GM23248 (cell line): ENCODE results near the gene TMEM14C. TPM values are rescaled to one million over a fixed set of nuclear protein-coding genes. Genes with fewer than 3 reads are reported as not detected.
A peak's percentile ranks its signal among the peaks of the same experiment; 100 is the strongest.

ENCODE experiments used
- DNase-seq: peaks from one replicate; pipeline ENCODE4 v3.0.0-alpha.2; 2015
- H2AFZ ChIP-seq: fragments of 200-600 bp; sonication (generic); 2 replicates; pipeline ENCODE4 v1.6.1; 2016; ENCODE audit warnings: antibody characterized with exemption
- H3F3A ChIP-seq: fragments of 200-600 bp; sonication (generic); 2 replicates; pipeline ENCODE4 v1.6.1; 2016; ENCODE audit warnings: mild to moderate bottlenecking, antibody characterized with exemption, mixed run types; ENCODE audit not compliant: insufficient read depth
- H3K27ac ChIP-seq: fragments of 200-600 bp; sonication (generic); 2 replicates; pipeline ENCODE4 v1.5.1; 2016; ENCODE audit warnings: mild to moderate bottlenecking
- H3K27me3 ChIP-seq: fragments of 200-600 bp; sonication (generic); replicated peaks from 2 replicates; pipeline ENCODE4 v1.6.1; 2016; ENCODE audit warnings: mild to moderate bottlenecking; ENCODE audit not compliant: insufficient read depth
- H3K36me3 ChIP-seq: fragments of 200-600 bp; sonication (generic); 2 replicates; pipeline ENCODE4 v1.6.1; 2016; ENCODE audit warnings: low read depth, mild to moderate bottlenecking
- H3K4me1 ChIP-seq: fragments of 200-600 bp; sonication (generic); 2 replicates; pipeline ENCODE4 v1.6.1; 2016; ENCODE audit warnings: mild to moderate bottlenecking; ENCODE audit not compliant: insufficient read depth
- H3K4me2 ChIP-seq: fragments of 200-600 bp; sonication (generic); one replicate; pipeline ENCODE4 v1.6.1; 2016; ENCODE audit warnings: mild to moderate bottlenecking; ENCODE audit not compliant: unreplicated experiment
- H3K4me3 ChIP-seq: fragments of 200-600 bp; sonication (generic); 2 replicates; pipeline ENCODE4 v1.5.1; 2016; ENCODE audit warnings: mild to moderate bottlenecking
- H3K79me2 ChIP-seq: fragments of 200-600 bp; sonication (generic); 2 replicates; pipeline ENCODE4 v1.6.1; 2016; ENCODE audit warnings: mild to moderate bottlenecking; ENCODE audit not compliant: insufficient read depth
- H3K9ac ChIP-seq: fragments of 200-600 bp; sonication (generic); 2 replicates; pipeline ENCODE4 v1.6.1; 2016; ENCODE audit warnings: mild to moderate bottlenecking
- H3K9me2 ChIP-seq: fragments of 200-600 bp; sonication (generic); 2 replicates; pipeline ENCODE4 v1.6.1; 2016; ENCODE audit warnings: mixed run types, mild to moderate bottlenecking, moderate library complexity; ENCODE audit not compliant: insufficient read depth
- H3K9me3 ChIP-seq: fragments of 200-600 bp; sonication (generic); one replicate; pipeline ENCODE4 v1.6.1; 2017; ENCODE audit warnings: low read depth
- H4K20me1 ChIP-seq: fragments of 200-600 bp; sonication (generic); 2 replicates; pipeline ENCODE4 v1.6.0; 2016; ENCODE audit not compliant: insufficient read depth
- EZH2 ChIP-seq: fragments of 200-600 bp; sonication (generic); IDR thresholded peaks from 2 replicates; pipeline ENCODE4 v1.6.1; 2018; ENCODE audit warnings: antibody characterized with exemption, mild to moderate bottlenecking; ENCODE audit not compliant: insufficient read depth, poor library complexity, severe bottlenecking
- EZH2phosphoT487 ChIP-seq: fragments of 200-600 bp; sonication (generic); IDR thresholded peaks from 2 replicates; pipeline ENCODE4 v1.6.1; 2018; ENCODE audit warnings: antibody characterized with exemption, moderate library complexity, mild to moderate bottlenecking, low read depth; ENCODE audit not compliant: insufficient read depth
- WGBS, 2 experiments: methylation state at CpG; one replicate each; pipeline ENCODE4 v1.1.6; 2015 to 2017; ENCODE audit warnings: low lambda C conversion rate in 2 of 2, low coverage in 1 of 2; ENCODE audit errors: missing lambda C conversion rate in 2 of 2; 5-methylcytosine and 5-hydroxymethylcytosine counted together
- in situ Hi-C: fragments of 300-500 bp; cut with MboI; formaldehyde crosslinking; loops from 2 replicates; pipeline ENCODE4 v1.15.0; 2020
- polyA plus RNA-seq: library from polyadenylated mRNA; unstranded; fragments of >200 nt; fragmentation: Nextera tagmentation; extraction: Ambion mirVana; gene quantifications from 2 replicates; pipeline ENCODE4 v1.2.1, GENCODE V29; 2016
- total RNA-seq: library from RNA; depleted of rRNA; stranded (reverse); fragments of >200 nt; shearing (Covaris generic); gene quantifications from 2 replicates; pipeline ENCODE4 v1.2.3, GENCODE V29; 2014

TMEM14C gene
- total and polyA plus RNA-seq, 2 experiments from 2014 or later = 164 to 272 TPM

DNA sequence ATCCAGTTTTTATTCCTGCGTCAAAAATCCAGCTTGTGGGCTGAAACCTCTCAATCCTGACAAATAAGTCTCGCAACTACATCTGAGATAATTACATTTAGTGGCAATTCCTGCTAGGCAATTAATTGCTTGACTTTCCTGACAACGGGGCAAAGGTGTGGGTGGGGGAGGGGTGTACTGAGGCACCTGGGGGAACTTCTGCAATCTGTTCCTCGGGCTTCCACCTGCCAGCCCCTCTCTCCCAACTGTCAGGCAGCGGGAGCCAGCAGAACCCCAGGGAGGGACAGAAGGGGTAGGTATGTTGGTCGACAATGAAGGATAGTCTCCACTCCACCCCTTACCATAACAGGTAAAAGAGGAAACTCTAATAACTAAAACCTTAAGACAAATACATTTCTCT lies 35.3 kb upstream of the TMEM14C start:
- H3K27me3 ChIP-seq = no peaks in the 10 kb centered on the region
- H3K79me2 ChIP-seq = peaks cover 3% of the 10 kb centered on the region; the same call in 1 of the 2 replicates
- H3K4me3 ChIP-seq = no peak overlapping the region
- no peak overlapping the region for H3K9ac ChIP-seq
- no peak overlapping the region for H2AFZ ChIP-seq
- WGBS, 2 experiments = 47 to 48% methylated on average over 6 of the region's 6 CpGs
- no peaks in the 10 kb centered on the region for H4K20me1 ChIP-seq
- DNase-seq = no peak
- no peaks in the 10 kb centered on the region for H3F3A ChIP-seq
- H3K36me3 ChIP-seq = no peaks in the 10 kb centered on the region
- in situ Hi-C loops = no loop called here
- H3K27ac ChIP-seq = no peak overlapping the region
- H3K4me2 ChIP-seq = no peak overlapping the region
- H3K4me1 ChIP-seq = no peaks in the 10 kb centered on the region
- no peaks in the 10 kb centered on the region for H3K9me2 ChIP-seq
- no peak for TF ChIP-seq EZH2
- no peak for TF ChIP-seq EZH2phosphoT487
- no peaks in the 10 kb centered on the region for H3K9me3 ChIP-seq

DNA sequence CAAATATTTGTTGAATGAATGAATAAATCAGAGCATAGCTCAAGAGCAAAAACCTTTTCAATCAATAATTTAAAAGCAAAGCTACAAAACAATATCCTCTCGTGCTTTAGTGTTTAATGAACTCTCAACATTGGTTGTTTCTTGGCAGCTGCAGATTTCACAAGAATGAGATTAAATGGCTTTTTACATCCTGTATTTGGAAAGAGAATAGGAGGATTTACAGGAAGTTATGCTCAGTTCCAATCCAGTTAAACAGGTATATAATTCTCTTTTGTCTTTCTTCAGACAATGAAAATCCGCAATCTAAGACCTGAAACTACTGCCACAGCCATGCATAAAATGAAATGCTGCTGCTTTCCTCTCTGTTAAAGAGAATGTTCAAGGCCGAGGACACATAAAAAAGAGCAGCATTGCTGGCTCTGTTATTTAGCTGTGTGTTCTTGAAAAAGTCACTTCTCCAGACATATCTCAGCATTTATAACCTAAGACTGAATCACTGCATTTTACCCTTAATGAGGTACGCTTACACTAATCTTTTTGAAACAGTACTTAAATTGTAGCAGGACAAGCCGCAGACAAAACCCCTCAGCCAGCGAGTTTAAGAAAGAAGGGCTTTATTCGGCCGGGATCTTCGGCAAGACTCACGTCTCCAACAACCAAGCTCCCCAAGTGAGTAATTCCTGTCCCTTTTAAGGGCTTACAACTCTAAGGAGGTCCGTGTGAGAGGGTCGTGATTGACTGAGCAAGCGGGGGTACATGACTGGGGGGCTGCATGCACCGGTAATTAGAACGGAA lies 32.0 kb upstream of the TMEM14C start:
- WGBS, 2 experiments = 73% methylated on average over 15 of the region's 15 CpGs
- Histone ChIP-seq H4K20me1 (no peaks in the 10 kb centered on the region), H3K4me1 (peaks cover 10% of the 10 kb centered on the region), H3K9me3 (no peaks in the 10 kb centered on the region), H3K4me2 (no peak overlapping the region), H2AFZ (no peak overlapping the region), H3K9ac (no peak overlapping the region), H3K27ac (no peak overlapping the region), H3K4me3 (no peak overlapping the region), H3F3A (no peaks in the 10 kb centered on the region), H3K9me2 (no peaks in the 10 kb centered on the region), H3K27me3 (no peaks in the 10 kb centered on the region), H3K36me3 (no peaks in the 10 kb centered on the region), H3K79me2 (peaks cover 28% of the 10 kb centered on the region)
- TF ChIP-seq EZH2phosphoT487 (no peak), EZH2 (no peak)
- in situ Hi-C loops = no loop called here
- DNase-seq = no peak

DNA sequence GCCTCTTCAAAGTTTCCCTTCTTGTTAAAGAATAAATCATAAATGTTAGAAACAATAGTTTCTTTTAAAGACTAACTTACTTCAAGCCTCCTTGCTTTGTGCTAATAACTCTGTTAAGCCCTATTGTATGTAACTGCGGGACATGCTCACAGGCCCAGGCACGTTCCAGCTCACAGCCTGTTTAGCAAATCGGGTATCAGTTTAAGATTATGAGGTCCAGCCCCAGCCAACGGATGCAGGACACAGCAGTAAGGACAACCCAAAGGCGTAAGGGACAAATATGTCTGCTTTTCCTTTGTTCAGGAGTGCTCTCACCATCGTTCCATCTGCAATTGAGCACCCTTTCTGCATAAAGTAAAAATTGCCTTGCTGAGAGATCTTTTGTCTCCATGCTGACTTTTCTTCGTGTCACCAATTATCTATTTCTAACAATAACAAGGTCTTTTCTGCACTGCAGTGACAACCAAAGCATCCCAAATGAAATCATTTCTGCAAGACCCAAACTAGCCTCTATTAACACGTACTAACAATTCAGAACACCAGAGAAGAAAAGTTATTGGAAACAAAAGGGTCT lies 29.8 kb upstream of the TMEM14C start:
- Histone ChIP-seq H3F3A (no peaks in the 10 kb centered on the region), H3K4me2 (peak overlapping the region; percentile 87), H4K20me1 (no peaks in the 10 kb centered on the region), H3K9ac (peak overlapping the region; percentile 91), H3K4me1 (peaks cover 18% of the 10 kb centered on the region), H3K9me2 (no peaks in the 10 kb centered on the region), H3K9me3 (no peaks in the 10 kb centered on the region), H3K79me2 (peaks cover 50% of the 10 kb centered on the region), H2AFZ (peak overlapping the region; percentile 89), H3K27ac (no peak overlapping the region), H3K4me3 (peak overlapping the region; percentile 91), H3K27me3 (no peaks in the 10 kb centered on the region), H3K36me3 (no peaks in the 10 kb centered on the region)
- in situ Hi-C loops = no loop called here
- no peak for TF ChIP-seq EZH2phosphoT487
- TF ChIP-seq EZH2 = no peak
- no peak for DNase-seq
- WGBS, 2 experiments = 98 to 99% methylated on average over 8 of the region's 8 CpGs

DNA sequence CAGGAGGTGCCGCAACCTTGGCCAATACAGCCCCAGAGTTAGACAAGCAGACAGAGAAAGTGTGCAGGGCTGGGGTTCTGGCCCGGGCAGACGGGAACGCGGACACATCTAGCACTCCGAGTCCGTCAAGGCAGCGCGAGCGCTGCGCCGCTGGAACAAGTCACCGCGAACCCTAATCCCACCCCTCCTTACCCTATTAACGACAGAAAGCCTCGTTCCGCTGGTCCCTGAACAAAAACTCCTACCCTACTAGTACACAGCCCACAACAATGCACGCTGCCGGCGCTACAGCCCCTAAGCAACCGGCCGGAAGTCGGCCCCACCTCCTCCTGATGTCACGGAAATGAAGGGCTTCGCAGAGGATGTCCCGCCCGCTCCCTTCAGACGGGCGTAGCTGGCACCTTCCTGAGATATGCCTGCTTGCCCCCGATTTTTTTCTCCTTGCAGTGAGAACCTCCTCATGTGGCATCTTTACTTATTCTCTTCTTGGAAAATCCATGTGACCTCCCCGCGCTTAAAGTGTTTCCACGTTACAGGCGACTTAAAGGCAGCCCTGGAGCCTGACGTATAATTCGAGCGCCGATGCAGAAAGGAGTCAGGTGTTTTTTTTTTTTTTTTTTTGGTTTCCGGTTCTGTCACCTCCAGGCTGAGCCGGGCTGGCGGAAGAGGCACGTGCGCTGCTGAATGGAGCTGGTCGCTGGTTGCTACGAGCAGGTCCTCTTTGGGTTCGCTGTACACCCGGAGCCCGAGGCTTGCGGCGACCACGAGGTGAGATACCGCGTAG lies 28.4 kb upstream of the TMEM14C start, which contains the start of the genes C6orf52 and PAK1IP1:
Gene C6orf52 (minus strand): TSS at position 315 of the 784 bp plus-strand sequence. CDS start 7,066 bp downstream, outside the sequence.
Gene PAK1IP1 (plus strand): TSS at position 671 of the 784 bp plus-strand sequence. CDS start 14 bp downstream, at position 685.
- peaks cover 18% of the 10 kb centered on the region for H3K4me1 ChIP-seq
- peak within 1 kb of the TSS; percentile 91 for H3K9ac ChIP-seq
- peak within 1 kb of the TSS; percentile 89 for H2AFZ ChIP-seq
- no peaks in the 10 kb centered on the region for H3K9me3 ChIP-seq
- WGBS, 2 experiments = 1% methylated on average over 53 of the region's 53 CpGs
- H3K4me2 ChIP-seq = peak within 1 kb of the TSS; percentile 87
- peak within 1 kb of the TSS; percentile 96 for H3K27ac ChIP-seq
- no peaks in the 10 kb centered on the region for H3F3A ChIP-seq
- peak within 1 kb of the TSS; percentile 91 for H3K4me3 ChIP-seq
- TF ChIP-seq EZH2phosphoT487 (no peak), EZH2 (no peak)
- in situ Hi-C loops = no loop called here
- DNase-seq = peak; percentile 97
- H4K20me1 ChIP-seq = no peaks in the 10 kb centered on the region
- H3K9me2 ChIP-seq = no peaks in the 10 kb centered on the region
- peaks cover 64% of the 10 kb centered on the region for H3K79me2 ChIP-seq
- no peaks in the 10 kb centered on the region for H3K27me3 ChIP-seq
- H3K36me3 ChIP-seq = no peaks in the 10 kb centered on the region
